HG02588 (cell line): ENCODE measurements around the gene STXBP6.
"Not testable (repeated sequence)": the region's sequence is repeated elsewhere in the genome, so short reads cannot be mapped to it uniquely, and the experiment has no call there.

ENCODE experiments used
- ATAC-seq: cut with Tn5 transposase; IDR thresholded peaks from one replicate; pipeline ENCODE4 v1.9.1; 2021; ENCODE audit warnings: mild to moderate bottlenecking, moderate library complexity; ENCODE audit not compliant: unreplicated experiment

STXBP6 gene

DNA sequence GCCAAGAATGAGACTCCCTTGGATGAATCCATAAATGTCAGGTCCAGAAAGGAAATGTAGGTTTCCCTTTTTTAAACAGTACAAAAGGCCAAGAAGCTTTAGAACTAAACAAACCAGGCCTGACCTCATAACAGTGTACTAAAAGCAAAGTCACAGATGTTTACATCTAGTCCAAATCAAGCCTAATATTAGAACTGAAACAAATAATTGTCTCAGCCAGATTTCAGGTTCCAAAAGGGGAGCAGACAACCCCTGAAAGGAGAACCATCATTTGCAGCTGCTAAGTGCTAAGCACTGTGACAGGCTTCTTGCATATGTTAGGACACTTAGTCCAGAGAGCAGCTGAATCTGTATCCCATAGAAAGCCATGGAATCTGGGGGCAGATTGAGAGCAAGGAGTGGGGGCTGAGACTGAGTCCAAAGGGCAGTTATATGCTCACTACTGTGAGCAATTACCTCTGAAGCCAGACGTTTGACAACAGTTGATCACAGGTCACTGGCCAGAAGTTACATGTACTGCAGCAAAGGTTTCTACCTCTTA is 90.1 kb downstream of the STXBP6 start:
- peak; percentile 91 for ATAC-seq

DNA sequence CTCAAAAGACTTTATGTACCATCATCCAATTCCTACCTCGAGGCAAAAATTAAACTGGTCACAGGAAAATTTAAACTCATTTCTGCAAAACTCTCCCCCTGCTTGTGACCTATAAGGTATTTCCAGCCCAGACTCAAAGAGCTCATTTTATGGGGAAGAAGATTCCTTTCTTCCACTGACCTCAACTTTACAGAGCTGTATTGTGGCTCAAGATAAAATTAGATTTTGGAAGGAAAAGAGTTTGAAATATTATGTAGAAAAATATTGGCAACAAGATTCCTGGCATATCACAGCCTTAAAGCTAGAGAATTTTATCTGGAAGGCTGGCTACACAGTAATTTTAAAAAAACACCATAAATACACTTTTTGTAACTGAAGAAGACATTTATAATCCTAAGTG is 91.7 kb downstream of the STXBP6 start:
- ATAC-seq: no peak

DNA sequence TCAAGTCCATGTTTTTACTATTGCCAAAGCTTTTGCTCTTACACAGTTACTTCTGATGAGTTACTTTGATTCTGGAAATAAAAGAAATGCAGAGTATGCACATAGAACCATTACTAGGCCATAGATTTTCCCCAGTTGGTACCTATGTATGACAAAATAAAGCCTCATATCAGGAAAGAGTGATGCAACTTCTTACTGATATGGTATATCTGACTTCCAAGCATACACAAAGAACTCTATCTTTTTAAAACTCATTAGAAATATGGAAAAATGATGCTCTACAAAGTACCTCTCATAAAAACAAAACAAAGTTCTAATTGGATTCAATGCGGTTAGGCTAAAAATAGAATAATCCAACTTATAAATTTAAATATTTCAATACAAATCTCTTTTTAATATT is 92.1 kb downstream of the STXBP6 start:
- no peak for ATAC-seq

DNA sequence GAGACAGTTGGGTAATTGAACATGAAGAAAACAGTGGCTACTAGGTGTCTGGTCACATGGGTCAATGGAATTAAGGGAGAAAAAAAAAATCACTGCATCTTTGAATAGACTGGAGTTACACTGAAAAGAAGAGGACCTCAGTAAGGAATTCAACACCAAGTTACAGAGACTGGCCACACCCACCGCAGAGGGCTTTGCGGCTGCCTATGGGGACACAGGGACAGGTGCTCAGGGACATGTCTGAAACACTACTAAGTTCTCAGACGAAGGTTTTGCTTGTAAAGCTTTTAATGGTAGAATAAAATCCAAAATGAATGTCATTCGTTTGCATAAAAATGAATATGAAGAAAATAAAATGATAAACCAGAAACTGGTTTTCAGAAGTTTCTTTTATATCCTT is 93.8 kb downstream of the STXBP6 start:
- no peak for ATAC-seq

DNA sequence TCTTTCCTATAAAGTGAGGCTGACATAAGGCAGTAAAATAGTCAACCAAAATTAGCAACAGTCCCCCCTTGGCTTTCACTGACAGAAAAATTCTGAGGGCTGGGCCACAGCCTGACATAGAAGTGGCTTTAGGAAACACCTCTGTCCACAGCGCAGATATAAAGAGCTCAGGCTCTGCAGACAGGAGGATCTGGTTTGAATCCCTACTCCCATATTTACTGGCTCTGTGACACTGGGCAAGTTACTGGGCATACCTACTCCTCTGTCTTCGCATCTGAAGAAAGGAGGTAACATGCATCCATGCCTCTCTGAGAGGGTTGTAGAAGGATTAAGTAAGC is 95.3 kb downstream of the STXBP6 start:
- no peak for ATAC-seq

DNA sequence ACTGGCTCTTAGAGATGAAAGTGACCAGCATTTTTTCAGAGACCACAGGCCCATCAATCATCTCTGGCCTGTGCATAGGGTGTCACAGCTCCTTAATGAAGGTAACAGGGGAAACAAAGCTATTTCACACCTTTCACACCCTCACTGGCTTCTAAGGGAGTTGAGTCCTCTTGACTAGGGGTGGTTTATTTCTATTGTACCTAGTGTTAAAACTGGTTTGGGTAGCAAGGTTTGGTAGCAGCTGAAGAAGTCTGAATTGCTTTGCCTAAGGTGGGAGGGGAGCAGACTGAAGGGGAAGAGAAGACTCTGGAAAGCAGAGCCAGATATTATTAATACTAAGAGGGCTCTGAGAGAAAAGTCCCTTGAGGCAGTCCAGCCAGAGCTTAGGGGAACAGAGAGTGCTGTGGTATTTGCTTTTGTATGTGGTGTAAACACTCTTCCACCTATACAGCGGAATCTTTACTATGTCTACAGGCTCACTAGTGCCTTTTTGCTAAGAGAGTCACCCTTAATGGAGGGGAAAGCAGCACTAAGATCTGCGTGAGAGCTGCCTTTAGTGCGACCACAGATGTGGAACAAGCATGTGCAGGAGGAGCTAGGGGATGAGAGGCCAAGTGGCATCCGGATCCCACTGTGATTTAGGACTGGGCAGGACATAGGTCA is 95.8 kb downstream of the STXBP6 start:
- peak; percentile 97 for ATAC-seq

DNA sequence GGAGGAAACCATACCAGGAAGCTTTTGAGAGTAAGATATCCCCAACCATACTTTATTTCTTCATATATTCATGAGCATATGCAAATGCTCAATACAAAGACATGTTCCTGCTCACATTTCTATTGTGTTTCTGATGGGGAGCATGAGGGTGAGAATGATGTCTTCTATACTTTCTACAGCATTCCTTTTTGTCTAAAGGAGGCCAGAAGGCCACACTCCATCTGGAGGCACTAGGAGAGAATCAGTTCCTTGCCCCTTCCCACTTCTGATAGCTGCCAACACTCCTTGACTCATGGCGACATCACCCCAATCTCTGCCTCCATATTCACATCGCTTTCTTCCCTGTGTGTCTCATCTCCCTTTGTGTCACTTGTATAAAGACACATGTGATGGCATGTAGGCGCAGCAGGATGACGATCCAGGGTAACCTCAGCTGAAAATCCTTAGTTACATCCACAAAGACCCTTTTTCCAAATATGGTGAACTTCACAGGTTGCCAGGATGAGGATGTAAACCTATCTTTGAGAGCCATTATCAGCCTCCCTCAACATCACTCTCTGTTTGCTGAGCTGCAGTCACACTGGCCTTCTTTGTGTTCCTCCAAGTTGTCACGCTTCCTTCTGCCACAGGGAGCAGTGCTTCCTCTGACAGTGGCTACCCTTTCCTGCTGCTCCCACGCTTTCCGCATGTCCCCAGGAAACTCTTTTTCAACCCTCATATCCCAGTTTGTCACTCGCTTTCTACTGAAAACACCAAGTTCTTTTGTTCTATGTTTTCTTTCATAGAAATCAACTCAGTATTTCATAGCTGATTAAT is 96.9 kb downstream of the STXBP6 start:
- ATAC-seq: no peak

DNA sequence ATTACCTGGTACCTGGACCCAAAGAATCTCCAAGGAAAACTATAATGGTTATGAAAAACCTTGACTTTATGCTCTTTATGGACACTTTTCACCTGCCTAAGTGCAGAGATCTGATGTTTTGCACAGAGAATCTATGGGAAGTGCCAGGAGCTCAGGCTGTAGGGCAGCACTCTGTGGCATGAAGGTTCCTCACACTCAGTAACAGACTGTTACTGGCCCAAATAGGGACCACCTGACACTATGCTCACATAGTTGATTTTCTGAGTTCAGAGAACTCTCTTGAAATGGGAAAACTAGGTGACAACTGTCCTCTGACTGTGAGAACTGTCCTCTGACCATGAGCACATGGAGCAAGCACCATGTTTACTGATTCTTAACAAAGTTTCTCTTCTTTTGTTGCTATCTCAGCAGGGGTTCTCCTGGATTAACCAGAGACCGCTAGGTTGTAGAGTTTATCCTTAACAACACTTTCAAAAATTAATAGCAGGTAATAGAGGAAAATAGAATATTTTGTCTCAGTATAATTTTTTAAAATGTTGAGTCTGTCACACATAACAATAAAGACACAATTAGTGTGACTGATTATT is 101.6 kb downstream of the STXBP6 start:
- no peak for ATAC-seq

DNA sequence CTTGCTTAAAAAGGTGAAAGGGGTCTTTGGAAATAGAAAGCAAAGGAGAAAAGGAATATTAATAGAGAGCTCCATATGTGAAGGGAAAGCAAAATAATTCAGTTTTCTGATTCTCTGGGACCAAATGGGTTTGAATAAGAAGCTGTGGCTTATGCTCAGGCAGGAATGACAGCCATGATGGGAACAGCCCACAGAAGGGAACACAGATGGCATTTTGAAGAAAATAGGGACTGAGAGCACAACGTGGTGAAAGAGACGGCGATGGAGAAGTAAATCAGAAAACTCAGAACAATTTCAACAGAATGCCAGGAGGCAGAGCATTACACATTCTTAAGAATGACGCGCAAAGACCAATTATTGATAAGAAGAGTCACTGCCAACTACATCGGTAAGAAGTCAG is 102.8 kb downstream of the STXBP6 start:
- ATAC-seq: no peak

DNA sequence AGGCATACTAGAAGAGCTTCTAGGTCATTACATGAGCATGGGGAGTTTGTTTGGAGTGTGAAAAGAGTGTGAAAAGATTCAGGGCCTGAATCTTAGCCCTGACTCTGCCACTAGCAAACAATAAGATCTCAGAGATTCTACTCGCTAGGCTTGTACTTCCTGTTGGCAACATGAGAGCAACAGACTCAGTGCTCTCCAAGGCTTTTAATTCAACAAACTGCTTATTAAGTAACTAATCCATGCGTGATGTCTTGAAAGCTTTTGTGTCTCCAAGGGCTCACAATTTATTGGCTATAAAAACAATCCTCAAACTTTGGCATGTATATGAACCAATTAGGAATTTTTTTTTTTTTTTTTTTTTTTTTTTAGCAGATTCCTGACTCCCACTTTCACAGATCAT is 105.1 kb downstream of the STXBP6 start:
- ATAC-seq: no peak

DNA sequence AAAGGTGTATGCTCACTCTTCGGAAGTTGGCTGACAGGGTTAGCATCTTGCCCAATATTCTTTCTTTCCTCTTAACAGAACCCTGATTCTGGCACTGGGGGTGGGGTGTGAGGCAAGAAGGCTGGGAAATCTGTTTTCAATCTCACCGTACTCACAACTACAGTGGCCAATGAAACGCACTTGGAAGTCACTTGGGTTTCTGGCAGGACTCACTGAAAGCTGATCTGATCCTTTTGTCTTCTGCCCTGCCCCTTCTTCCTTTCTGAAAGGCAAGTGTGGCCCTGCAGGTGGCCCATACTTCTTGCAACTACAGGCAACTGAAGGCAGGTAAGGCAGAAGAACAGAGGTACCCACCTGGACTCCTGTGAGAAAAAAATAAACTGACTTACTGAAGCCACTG is 106.9 kb downstream of the STXBP6 start:
- ATAC-seq: no peak

DNA sequence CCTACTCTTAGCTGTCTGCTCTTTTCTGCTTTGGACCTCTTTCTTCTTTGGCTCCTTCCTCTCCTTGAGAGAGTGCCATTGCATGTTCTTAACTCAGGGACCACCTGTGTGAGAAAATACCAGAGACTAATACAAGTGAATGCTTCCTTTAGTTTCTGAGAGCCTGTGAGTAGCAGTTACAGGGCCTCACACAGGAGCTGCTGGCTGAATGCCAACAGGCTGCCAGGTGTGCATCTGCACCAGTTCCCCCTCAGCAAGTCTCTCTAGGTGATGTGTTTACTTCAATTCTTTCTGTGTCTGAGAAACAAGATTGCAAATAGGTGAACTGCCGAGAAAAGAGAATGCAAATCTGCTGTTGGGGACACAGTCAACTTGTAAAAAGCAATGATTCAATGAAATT is 108.2 kb downstream of the STXBP6 start:
- ATAC-seq: peak; percentile 67

DNA sequence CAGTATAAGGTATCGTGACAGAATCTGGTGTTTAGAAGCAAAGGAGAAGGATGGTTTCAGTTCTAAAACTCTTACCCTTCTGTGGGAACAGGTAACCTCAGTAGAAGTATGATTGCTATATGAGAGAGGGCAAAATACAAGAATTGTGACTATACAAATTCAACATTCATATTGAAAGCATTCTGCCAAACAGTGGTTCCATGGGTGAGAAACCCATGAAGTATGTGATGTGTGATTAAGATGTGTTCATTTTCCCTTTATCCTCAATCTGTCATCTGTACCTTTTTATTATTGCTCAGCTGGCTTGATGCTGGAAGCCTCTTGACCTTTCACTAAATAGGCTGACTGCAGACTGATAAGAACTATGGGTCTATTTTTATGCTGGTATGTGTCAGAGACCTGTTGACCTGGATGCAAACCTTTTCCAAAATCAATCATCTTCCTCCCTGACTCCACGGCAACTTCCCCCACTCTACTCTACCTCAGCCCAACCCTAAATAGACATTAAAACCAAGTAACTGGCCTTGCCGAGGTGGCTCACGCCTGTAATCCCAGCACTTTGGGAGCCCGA is 109.6 kb downstream of the STXBP6 start:
- ATAC-seq: no peak

DNA sequence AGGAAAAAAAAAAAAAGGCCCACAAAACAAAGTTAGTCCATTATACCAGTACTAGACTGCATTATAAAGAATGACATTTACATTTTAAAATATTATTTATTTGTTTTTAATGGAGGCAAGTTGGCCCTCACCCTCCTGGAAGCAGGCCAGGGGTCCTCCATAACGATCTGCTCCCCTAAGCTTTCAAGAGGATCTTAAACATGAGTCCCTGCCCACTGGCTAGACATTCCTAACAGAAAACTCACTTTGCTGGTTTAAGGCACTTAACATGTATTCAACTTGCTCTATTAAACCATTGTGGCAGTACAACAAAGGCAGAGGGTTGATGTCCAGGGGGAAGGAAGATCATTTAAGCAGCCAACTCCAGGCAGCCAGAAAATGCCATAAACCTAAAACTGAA is 111.4 kb downstream of the STXBP6 start:
- ATAC-seq: no peak

DNA sequence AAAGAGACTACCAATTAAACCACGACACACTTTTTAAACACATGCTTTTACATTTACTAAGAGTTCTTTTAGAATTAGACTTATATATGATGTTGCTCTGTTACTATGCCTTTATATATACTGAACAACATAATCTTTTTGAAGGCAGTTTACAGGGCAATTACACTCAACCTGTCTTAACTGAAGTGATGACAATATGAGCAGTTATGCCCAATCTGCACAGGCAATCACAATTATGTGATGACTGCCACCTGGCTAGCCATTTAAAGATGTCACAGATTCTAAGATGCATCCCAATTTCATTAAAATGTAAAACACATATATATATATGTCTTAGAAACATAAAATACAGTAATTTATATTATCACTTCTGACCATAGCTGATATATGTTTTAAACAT is 112.6 kb downstream of the STXBP6 start:
- no peak for ATAC-seq

DNA sequence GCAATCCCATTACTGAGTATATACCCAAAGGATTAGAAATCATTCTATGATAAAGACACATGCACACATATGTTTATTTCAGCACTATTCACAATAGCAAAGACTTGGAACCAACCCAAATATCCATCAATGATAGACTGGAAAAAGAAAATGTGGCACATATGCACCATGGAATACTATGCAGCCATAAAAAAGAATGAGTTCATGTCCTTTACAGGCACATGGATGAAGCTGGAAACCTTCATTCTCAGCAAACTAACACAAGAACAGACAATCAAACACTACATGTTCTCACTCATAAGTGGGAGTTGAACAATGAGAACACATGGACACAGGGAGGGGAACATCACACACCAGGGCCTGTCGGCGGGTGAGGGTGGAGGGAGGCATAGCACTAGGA is 113.2 kb downstream of the STXBP6 start:
- not testable (repeated sequence) for ATAC-seq

DNA sequence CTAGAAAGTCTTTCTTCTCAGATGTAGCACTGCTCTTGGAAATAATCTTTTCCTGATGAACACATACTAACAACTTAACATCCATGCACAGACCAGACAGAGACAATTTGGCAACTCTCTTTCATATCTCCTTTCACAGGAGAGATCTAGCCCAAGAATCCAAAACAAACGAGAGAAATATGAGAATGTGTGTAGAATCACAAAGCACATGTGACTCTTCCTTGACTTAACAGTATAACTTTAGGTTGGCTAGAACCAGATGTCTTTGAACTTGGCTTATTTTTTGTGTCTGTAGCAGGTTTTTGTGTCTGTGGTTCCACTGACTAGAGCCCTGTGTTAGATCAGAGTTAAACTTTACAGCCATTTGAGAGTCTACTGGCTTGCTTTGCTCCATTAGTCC is 114.2 kb downstream of the STXBP6 start:
- no peak for ATAC-seq

DNA sequence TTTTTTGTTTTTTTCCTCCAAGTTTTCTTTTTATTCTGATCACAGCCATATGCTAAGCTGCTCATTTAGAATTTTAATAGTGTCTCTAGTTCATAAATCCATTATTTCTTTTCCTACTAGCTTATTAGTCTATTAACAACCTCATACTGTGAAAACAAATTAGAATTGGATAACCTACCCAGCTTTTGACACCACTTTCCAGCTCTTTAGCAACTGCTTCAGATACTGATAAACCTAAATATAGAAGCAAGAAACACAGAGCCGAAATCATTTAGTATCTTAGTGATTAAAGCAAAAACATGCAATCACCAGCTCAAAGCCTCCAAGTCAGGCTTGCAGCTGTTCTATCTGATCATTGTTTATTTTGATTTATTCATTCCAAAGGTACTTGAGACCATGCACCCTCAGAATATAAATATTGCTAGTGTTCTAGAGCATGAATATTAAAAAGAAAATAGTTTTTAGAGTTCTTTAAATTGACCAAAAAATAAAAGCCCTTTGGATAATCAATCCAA is 121.5 kb downstream of the STXBP6 start:
- no peak for ATAC-seq

DNA sequence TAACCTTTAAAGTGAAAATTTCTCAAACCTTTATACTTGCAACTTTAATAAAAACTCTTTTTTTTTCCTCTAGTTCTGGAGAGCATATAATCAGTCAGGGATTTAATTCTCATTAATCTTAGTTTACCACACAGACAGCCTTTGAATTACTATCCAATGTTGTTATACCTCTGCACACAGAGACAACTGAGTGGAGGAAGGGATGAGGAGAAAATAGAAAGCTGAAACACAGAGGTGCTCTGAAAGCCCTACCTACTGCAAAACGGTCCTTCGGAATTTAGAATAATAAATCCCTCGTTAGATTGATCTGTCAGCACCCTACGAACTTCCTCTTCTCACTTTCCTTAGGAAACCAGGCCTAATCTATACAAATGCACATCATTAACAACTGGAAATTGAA is 122.1 kb downstream of the STXBP6 start:
- no peak for ATAC-seq

DNA sequence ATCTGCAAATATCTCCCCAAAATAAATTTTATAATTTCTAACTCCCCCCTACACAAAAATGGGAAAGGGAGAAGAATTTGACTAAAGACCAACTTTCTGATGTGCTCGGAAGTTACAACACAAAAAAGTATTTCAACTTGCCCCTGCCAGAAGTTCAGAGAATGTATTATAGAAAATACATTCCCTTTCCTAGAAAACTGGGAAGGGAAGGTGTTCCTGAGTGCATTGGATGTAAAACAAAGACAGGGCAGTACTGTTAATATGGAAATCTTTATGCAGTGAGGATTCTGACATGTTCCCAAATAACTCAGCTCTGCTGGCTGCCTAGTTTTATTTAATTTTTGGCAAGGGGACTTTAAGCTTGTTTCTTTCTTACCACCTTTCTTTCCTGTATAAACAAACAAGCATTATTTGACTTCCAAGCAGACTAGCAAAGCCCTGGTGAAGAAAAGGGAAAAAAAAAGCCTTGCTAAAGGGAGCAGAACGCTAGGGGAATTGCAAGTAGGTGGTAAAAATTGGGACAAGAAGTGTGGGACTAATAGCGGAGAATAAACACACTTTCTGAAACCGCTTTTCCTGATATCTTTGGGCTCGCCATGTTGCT is 124.1 kb downstream of the STXBP6 start:
- no peak for ATAC-seq

DNA sequence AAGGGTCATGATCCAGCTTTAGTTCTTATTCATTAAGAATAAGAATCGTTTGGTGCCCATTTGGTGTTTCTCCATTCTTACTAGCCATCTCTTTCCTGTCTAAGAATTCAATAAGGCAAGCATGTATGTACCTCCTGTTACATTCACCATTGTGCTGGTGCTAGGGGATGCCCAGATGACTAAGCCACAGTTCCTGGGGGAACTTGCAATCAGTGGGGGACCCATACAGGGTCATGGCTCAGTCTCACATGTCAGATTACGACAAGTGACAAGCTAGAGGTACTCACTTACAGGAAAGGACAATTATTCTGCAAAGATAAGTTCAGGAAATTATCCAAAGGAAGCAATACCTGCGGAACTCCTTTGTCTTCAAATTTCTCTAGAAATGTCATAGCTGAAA is 125.4 kb downstream of the STXBP6 start:
- peak; percentile 58 for ATAC-seq
